MG63 (cell line): ENCODE results near the gene EFCAB8. TPM values are rescaled to one million over a fixed set of nuclear protein-coding genes. Genes with fewer than 3 reads are reported as not detected.
"Not testable (repeated sequence)": the region's sequence is repeated elsewhere in the genome, so short reads cannot be mapped to it uniquely, and the experiment has no call there.

Experiments used
- DNase-seq: peaks from one replicate; pipeline ENCODE4 v3.0.0-alpha.2; 2020
- H3K27me3 ChIP-seq: fragments of 250-450 bp; sonication (Bioruptor Pico); 2 replicates; pipeline ENCODE4 v1.5.1; 2020; ENCODE audit warnings: mild to moderate bottlenecking, moderate library complexity
- H3K36me3 ChIP-seq: fragments of 250-450 bp; sonication (Bioruptor Pico); 2 replicates; pipeline ENCODE4 v1.5.1; 2020; ENCODE audit warnings: mild to moderate bottlenecking, moderate library complexity
- H3K4me3 ChIP-seq: fragments of 250-450 bp; sonication (Bioruptor Pico); 2 replicates; pipeline ENCODE4 v1.5.1; 2020; ENCODE audit warnings: mild to moderate bottlenecking, moderate library complexity
- H3K9me3 ChIP-seq: fragments of 250-450 bp; sonication (Bioruptor Pico); 2 replicates; pipeline ENCODE4 v1.5.1; 2020; ENCODE audit warnings: mild to moderate bottlenecking, moderate library complexity
- total RNA-seq: library from RNA; depleted of rRNA; stranded (reverse); fragments of >200 nt; shearing (Covaris generic); gene quantifications from 2 replicates; pipeline ENCODE4 v1.2.3, GENCODE V29; 2014; ENCODE audit warnings: low replicate concordance

The EFCAB8 gene
- total RNA-seq, 1 experiment from 2014 or later, result not detected

DNA sequence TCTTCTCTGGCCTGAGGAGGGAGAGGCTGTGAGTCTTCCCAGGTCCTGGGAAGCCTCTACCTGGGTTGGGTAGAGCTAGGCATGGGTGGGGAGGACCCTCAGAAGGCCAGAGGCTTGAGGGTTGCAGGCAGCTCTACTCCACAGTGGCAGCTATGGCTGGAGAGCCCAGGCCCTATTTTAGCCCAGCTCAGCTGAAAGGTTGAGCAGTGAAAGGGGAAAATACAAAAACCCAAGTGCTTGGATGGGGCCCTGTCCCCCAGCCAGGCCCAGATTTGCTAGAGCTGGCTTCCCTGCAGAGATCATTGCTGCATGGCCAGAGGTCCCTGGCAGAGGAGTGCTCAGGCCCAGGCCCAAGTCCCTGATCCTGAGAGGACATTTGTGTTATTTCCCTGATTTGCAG lies 99.9 kb downstream of the EFCAB8 start:
- peaks cover 3% of the 10 kb centered on the region for H3K9me3 ChIP-seq
- no peaks in the 10 kb centered on the region for H3K27me3 ChIP-seq
- H3K36me3 ChIP-seq, result no peaks in the 10 kb centered on the region
- no peak overlapping the region for H3K4me3 ChIP-seq
- DNase-seq, result no peak

- DNase-seq, result no peak
- Histone ChIP-seq H3K4me3 (no peak overlapping the region), H3K9me3 (peaks cover 3% of the 10 kb centered on the region), H3K27me3 (no peaks in the 10 kb centered on the region), H3K36me3 (no peaks in the 10 kb centered on the region)
Measured at GRCh38 chr20:32959351-32960221, 100.9 kb downstream of the EFCAB8 start.

DNA sequence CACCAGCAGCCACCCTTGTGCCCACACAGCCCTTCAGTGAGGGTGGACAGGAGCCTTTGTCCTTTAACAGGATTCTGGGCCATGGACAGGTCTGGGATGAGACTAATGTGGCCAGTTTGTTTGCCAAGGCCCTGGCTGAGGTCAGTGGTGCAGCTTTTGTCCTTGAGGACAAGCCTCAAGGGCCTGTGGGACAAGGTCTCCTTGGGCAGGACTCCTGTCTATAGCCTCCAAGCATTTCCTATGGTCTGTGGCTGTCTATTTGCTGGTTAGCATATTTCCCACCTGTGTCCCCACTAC lies 101.4 kb downstream of the EFCAB8 start:
- Histone ChIP-seq H3K27me3 (no peaks in the 10 kb centered on the region), H3K4me3 (no peak overlapping the region), H3K9me3 (peaks cover 3% of the 10 kb centered on the region), H3K36me3 (no peaks in the 10 kb centered on the region)
- DNase-seq, result no peak

- no peak overlapping the region for H3K4me3 ChIP-seq
- no peaks in the 10 kb centered on the region for H3K36me3 ChIP-seq
- H3K27me3 ChIP-seq, result no peaks in the 10 kb centered on the region
- H3K9me3 ChIP-seq, result peaks cover 3% of the 10 kb centered on the region
- DNase-seq, result no peak
Measured at GRCh38 chr20:32960849-32961731, 102.4 kb downstream of the EFCAB8 start.

DNA sequence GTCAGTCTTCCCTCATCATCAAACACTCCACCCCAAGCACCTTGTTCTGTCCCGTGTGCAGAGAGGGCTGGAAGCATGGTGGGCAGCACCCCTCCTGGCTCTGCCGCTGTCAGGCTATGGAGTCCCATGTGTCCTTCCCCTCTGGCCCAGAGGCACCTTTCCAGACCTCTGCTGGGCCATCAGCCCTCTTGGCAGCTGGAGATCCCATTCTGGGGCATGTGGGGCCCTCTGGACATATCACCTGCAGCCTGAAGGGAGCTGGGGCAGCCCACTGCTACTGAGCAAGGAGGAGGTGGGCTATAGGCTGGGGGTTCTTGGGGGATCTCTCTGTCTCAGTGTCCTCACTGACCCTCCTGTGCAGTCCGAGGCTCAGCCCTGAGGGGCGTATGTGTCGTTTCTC lies 103.3 kb downstream of the EFCAB8 start:
- DNase-seq, result no peak

DNA sequence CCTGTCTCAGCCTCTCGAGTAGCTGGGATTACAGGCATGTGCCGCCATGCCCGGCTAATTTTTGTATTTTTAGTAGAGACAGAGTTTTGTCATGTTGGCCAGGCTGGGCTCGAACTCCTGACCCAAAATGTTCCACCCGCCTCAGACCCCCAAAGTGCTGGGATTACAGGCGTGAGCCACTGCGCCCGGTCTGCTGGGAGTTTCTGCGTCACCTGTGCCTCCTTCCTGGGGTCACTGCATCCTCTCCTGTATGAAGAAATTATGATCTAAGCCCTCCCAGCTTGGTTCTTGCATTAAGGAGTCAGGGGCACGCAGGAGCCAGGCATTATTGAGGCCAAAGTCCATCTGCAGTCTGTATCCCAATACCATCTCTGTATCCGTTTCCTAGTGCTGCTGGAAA lies 103.9 kb downstream of the EFCAB8 start:
- H3K36me3 ChIP-seq, H3K4me3 ChIP-seq, H3K27me3 ChIP-seq, DNase-seq, H3K9me3 ChIP-seq: not testable (repeated sequence)

More for the DNA sequence above, 103.3 kb downstream of the EFCAB8 start:
- no peaks in the 10 kb centered on the region for H3K36me3 ChIP-seq
- H3K27me3 ChIP-seq, result no peaks in the 10 kb centered on the region
- no peaks in the 10 kb centered on the region for H3K9me3 ChIP-seq
- H3K4me3 ChIP-seq, result no peak overlapping the region

DNA sequence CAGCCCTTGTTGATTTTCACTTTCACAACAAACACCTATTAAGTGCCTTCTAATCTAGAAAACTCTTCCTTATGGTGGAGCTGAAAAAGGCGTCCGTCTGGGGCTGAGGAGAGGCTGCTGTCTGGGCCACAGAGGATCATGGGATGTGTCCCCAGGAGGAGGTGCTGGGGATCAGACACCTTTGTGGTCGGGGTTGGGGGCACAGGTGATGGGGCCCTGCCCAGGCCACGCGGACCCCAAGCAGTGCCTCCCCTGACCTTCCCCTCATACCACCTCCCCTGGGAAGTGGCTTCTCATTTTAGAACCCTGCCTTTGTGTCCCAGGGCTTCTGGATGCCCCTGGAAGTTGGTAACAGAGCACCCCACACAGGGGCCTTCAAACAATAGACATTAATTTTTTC lies 104.5 kb downstream of the EFCAB8 start:
- H3K36me3 ChIP-seq, result no peaks in the 10 kb centered on the region
- H3K27me3 ChIP-seq, result no peaks in the 10 kb centered on the region
- no peak overlapping the region for H3K4me3 ChIP-seq
- H3K9me3 ChIP-seq, result no peaks in the 10 kb centered on the region
- no peak for DNase-seq

- Histone ChIP-seq H3K27me3 (no peaks in the 10 kb centered on the region), H3K36me3 (no peaks in the 10 kb centered on the region), H3K4me3 (no peak overlapping the region), H3K9me3 (no peaks in the 10 kb centered on the region)
- DNase-seq, result no peak
Measured at GRCh38 chr20:32964575-32964974, 105.9 kb downstream of the EFCAB8 start.

GRCh38 chr20:32965115-32965514 lies 106.4 kb downstream of the EFCAB8 start:
- no peak for DNase-seq
- Histone ChIP-seq H3K9me3 (no peaks in the 10 kb centered on the region), H3K36me3 (no peaks in the 10 kb centered on the region), H3K27me3 (no peaks in the 10 kb centered on the region), H3K4me3 (no peak overlapping the region)

DNA sequence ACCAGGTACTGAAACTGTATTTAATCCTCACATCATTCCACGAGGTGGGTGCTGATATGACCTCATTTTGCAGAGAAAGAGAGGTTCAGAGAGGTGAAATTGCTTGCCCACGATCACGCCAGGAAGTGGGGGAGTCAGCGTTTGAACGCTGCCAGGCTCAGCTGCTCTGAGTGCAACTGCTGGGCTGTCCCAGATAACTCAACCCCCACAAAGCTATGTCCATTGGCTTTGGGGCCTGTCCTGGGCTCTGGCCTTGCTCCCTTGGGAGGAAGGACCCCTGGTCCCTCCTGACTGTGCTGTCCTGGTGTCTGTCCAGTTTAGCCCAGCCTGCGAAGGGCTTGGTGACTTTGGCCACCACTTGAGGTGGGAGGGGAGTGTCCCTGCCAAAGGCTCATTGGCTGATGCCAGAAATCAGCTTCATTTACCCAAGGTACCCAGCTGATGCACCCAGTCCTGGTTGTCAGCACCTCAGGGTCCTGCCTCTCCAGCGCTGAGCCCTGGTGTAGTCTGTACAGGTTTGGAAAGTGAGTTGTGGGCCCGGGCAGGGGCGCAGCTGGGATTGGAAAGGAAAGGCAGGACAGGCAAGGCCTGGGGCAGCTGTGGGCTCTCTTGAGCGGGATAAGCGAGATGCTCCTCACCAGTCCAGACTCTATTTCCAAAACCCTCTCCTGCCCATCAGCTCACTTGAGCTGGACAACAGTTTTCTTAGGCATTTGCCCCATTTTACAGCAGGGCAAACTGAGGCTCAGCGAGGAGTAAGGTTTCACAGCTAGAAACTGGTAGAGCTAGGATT lies 107.1 kb downstream of the EFCAB8 start:
- Histone ChIP-seq H3K9me3 (no peaks in the 10 kb centered on the region), H3K27me3 (no peaks in the 10 kb centered on the region), H3K36me3 (no peaks in the 10 kb centered on the region), H3K4me3 (no peak overlapping the region)
- no peak for DNase-seq

DNA sequence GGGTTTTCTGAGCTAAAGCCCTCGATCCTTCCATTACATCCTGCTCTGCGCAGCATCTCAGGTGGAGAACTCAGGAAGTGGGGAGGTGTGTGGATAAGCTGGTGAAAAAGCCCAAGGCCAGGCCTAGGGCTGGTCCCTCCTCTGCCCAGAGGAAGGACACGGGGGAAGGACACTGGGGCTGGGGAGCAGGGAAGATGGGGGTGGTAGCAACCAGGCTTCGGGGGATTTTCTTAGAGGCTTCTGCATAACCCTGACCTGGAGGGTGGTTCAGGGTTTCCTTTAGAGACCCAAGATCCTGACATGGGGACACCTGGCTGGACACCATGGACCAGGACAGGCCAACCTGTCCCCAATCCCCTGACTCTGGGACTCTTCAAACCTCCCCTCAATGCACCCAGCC lies 107.7 kb downstream of the EFCAB8 start:
- no peak for DNase-seq
- no peaks in the 10 kb centered on the region for H3K27me3 ChIP-seq
- H3K9me3 ChIP-seq, result no peaks in the 10 kb centered on the region
- no peaks in the 10 kb centered on the region for H3K36me3 ChIP-seq
- H3K4me3 ChIP-seq, result no peak overlapping the region

DNA sequence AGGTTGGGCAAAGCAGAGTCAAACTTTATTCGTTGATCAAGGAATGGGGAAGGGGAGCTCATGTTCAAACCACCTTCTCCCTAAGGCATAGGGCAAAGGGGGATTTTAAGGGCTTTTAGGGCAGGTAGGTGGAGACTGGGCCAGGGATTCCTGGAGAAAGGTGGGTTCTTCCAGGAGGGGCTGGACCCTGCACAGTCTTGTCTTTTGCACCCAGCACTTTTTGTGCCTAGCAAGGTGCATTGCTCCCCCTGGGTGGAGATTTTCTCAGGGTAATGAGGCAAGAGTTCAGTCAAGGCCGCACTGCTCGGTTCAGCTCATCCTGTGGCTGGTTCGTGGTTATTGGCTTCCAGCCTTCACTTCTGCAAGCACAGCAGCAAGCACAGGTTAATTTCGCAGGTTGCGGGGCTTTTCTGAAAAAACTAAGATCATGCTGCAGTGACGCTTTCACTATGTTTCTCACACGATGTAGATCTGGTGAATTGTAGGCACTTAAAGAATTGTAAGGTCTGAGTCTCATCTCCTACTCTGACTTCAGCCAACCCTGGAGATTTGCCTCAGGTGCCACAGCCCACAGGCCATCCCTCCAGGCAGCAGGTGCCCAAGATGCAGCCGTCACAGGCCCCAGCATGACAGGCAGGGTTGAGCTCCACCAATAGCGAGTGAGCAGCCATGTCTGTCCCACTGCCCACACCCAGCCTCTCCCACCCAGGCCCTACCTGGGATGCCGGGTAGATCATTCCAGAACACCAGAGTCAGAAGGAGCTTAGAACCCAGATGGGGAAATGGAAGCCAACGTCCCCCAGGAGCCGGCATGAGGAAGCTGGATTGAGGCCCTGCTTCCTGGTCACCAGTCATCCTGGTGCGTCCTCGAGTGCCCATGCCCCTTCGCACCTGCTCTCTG lies 108.4 kb downstream of the EFCAB8 start:
- Histone ChIP-seq H3K27me3 (no peaks in the 10 kb centered on the region), H3K9me3 (no peaks in the 10 kb centered on the region), H3K36me3 (no peaks in the 10 kb centered on the region), H3K4me3 (no peak overlapping the region)
- DNase-seq, result no peak

DNA sequence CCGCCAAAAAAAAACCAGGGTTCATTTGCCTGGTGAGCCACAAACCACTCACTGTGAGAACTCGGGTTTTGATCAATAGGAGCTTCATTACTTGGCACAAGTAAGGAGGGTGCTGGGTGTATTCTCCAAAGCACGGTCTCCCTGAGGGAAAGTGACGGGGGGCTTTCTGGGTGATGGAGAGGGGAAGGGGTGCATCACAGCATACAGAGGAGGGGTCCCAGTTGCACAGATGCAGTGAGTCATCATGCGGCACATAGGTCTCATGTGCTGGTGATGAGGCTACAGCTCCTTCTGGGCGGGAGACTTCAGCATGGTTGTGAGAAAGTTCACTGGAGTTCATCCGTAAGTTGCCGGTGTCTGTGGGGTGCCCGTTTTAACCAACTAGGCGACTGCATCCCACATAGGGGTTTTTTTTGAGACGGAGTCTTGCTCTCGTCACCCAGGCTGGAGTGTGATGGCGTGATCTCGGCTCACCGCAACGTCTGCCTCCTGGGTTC lies 109.3 kb downstream of the EFCAB8 start:
- Histone ChIP-seq H3K4me3 (no peak overlapping the region), H3K9me3 (no peaks in the 10 kb centered on the region), H3K36me3 (no peaks in the 10 kb centered on the region), H3K27me3 (no peaks in the 10 kb centered on the region)
- DNase-seq, result no peak

GRCh38 chr20:32968478-32969241 lies 109.9 kb downstream of the EFCAB8 start:
- Histone ChIP-seq H3K36me3 (no peaks in the 10 kb centered on the region), H3K27me3 (no peaks in the 10 kb centered on the region), H3K4me3 (no peak overlapping the region), H3K9me3 (no peaks in the 10 kb centered on the region)
- DNase-seq, result no peak

- Histone ChIP-seq H3K36me3 (no peaks in the 10 kb centered on the region), H3K27me3 (no peaks in the 10 kb centered on the region), H3K9me3 (no peaks in the 10 kb centered on the region), H3K4me3 (no peak overlapping the region)
- DNase-seq, result no peak
Measured at GRCh38 chr20:32969356-32970114, 110.8 kb downstream of the EFCAB8 start.
